Vagina (tissue), 2 donors: ENCODE data around the gene GSTT4. TPM values are rescaled to one million over a fixed set of nuclear protein-coding genes. Genes with fewer than 3 reads are reported as not detected.

Source experiments
- DNase-seq, 2 donors: peaks; one replicate each; pipeline ENCODE4 v3.0.0-alpha.2; 2017; ENCODE audit errors: extremely low spot score in 2 of 2
- H3K27ac ChIP-seq: fragments of 200-600 bp; sonication (generic); one replicate; pipeline ENCODE4 v1.5.1; 2019
- H3K27me3 ChIP-seq: fragments of 200-600 bp; sonication (generic); one replicate; pipeline ENCODE4 v1.5.1; 2019
- H3K36me3 ChIP-seq, 2 donors: fragments of 200-600 bp; sonication (generic); one replicate each; pipeline ENCODE4 v1.5.1; 2017 to 2019
- H3K4me1 ChIP-seq: fragments of 200-600 bp; sonication (generic); one replicate; pipeline ENCODE4 v1.5.1; 2019
- H3K4me3 ChIP-seq, 2 donors: fragments of 200-600 bp; sonication (generic); 1 replicate in 1 of 2; 2 replicates in 1 of 2; pipeline ENCODE4 v1.5.1; 2016 to 2019
- H3K9me3 ChIP-seq: fragments of 200-600 bp; sonication (generic); one replicate; pipeline ENCODE4 v1.5.1; 2019
- CTCF ChIP-seq, 3 experiments: fragments of 450-650 bp in 2 of 3; fragments of 200-600 bp in 1 of 3; sonication (generic) in 1 of 3; IDR thresholded peaks; one replicate each; pipeline ENCODE4 v1.5.1; 2017 to 2019; ENCODE audit warnings: antibody characterized with exemption in 3 of 3, mild to moderate bottlenecking in 2 of 3, moderate library complexity in 2 of 3
- POLR2A ChIP-seq, 2 donors: fragments of 450-650 bp; IDR thresholded peaks; one replicate each; pipeline ENCODE4 v1.6.1; 2017; ENCODE audit warnings: antibody characterized with exemption in 2 of 2, mild to moderate bottlenecking in 2 of 2, moderate library complexity in 2 of 2
- POLR2AphosphoS5 ChIP-seq, 2 donors: sonication (generic); formaldehyde crosslinking; IDR thresholded peaks; one replicate each; pipeline ENCODE4 v1.9.0; 2017; ENCODE audit warnings: antibody characterized with exemption in 2 of 2, mild to moderate bottlenecking in 2 of 2, low read depth in 1 of 2; ENCODE audit not compliant: insufficient read depth in 1 of 2
- intact Hi-C: fragments of 100-400 bp; cut with DNase I; formaldehyde crosslinking; loops from one replicate; pipeline ENCODE4 v1.15.1; 2023
- total RNA-seq: library from RNA; depleted of rRNA; stranded (reverse); fragments of >200 nt; gene quantifications from one replicate; pipeline ENCODE4 v1.2.3, GENCODE V29; 2016

GSTT4 gene
- total RNA-seq, 1 donor from 2014 or later: not detected

- DNase-seq: no peak
- intact Hi-C loops: no loop called here
- H3K27ac ChIP-seq: no peak overlapping the region
- TF ChIP-seq POLR2AphosphoS5 (IDR thresholded peaks at IDR 0.05; ENCODE audit: insufficient read depth in 1 of 2, low read depth in 1 of 2) (no peak), POLR2A (IDR thresholded peaks at IDR 0.05) (no peak), CTCF (IDR thresholded peaks at IDR 0.05) (no peak)
- peaks cover 0 to 6% of the 10 kb centered on the region in 2 donors for H3K36me3 ChIP-seq
- no peaks in the 10 kb centered on the region for H3K27me3 ChIP-seq
- no peaks in the 10 kb centered on the region for H3K9me3 ChIP-seq
- H3K4me1 ChIP-seq: peaks cover 15% of the 10 kb centered on the region
- no peak overlapping the region for H3K4me3 ChIP-seq
These were observed 10.9 kb upstream of the GSTT4 start for GRCh38 chr22:24016156-24016555.

GRCh38 chr22:24011735-24012068 lies 6.4 kb upstream of the GSTT4 start:
- Histone ChIP-seq H3K9me3 (no peaks in the 10 kb centered on the region), H3K27ac (peak overlapping the region; percentile 55), H3K4me1 (peaks cover 15% of the 10 kb centered on the region), H3K36me3 (no peaks in the 10 kb centered on the region), H3K4me3 (peak overlapping the region; percentile 82 to 96), H3K27me3 (no peaks in the 10 kb centered on the region)
- intact Hi-C loops: no loop called here
- TF ChIP-seq CTCF (IDR thresholded peaks at IDR 0.05) (no peak), POLR2A (IDR thresholded peaks at IDR 0.05) (no peak), POLR2AphosphoS5 (IDR thresholded peaks at IDR 0.05; ENCODE audit: insufficient read depth in 1 of 2, low read depth in 1 of 2) (no peak)
- DNase-seq: no peak

- no peaks in the 10 kb centered on the region for H3K36me3 ChIP-seq
- peaks cover 15% of the 10 kb centered on the region for H3K4me1 ChIP-seq
- no peak for TF ChIP-seq POLR2AphosphoS5 (IDR thresholded peaks at IDR 0.05; ENCODE audit: insufficient read depth in 1 of 2, low read depth in 1 of 2)
- TF ChIP-seq CTCF (IDR thresholded peaks at IDR 0.05): no peak
- TF ChIP-seq POLR2A (IDR thresholded peaks at IDR 0.05): no peak
- no peak for DNase-seq
- H3K4me3 ChIP-seq: no peak overlapping the region
- intact Hi-C loops: no loop called here
- no peaks in the 10 kb centered on the region for H3K9me3 ChIP-seq
- no peak overlapping the region for H3K27ac ChIP-seq
- H3K27me3 ChIP-seq: no peaks in the 10 kb centered on the region
These were observed 4.8 kb upstream of the GSTT4 start for GRCh38 chr22:24010018-24010391.

GRCh38 chr22:24009227-24010017 lies 4.2 kb upstream of the GSTT4 start:
- Histone ChIP-seq H3K4me1 (peaks cover 15% of the 10 kb centered on the region), H3K27me3 (no peaks in the 10 kb centered on the region), H3K36me3 (no peaks in the 10 kb centered on the region), H3K27ac (no peak overlapping the region), H3K4me3 (no peak overlapping the region), H3K9me3 (no peaks in the 10 kb centered on the region)
- intact Hi-C loops: loop anchor here (5.0 kb wide), 1 partner anchor 72 kb away; no protein-coding TSS in a partner anchor
- TF ChIP-seq CTCF (IDR thresholded peaks at IDR 0.05) (no peak), POLR2A (IDR thresholded peaks at IDR 0.05) (no peak), POLR2AphosphoS5 (IDR thresholded peaks at IDR 0.05; ENCODE audit: insufficient read depth in 1 of 2, low read depth in 1 of 2) (no peak)
- no peak for DNase-seq
